IPS-18a (cell line): ENCODE measurements around the gene TNFRSF4.

Experiments used
- H3K27ac ChIP-seq: one replicate; pipeline ENCODE4 v1.5.1; 2013; ENCODE audit warnings: low read length
- H3K27me3 ChIP-seq: one replicate; pipeline ENCODE4 v1.6.1; 2013; ENCODE audit warnings: mild to moderate bottlenecking, low read length; ENCODE audit not compliant: control insufficient read depth, insufficient read depth
- H3K36me3 ChIP-seq: one replicate; pipeline ENCODE4 v1.6.1; 2013; ENCODE audit warnings: low read depth, low read length; ENCODE audit not compliant: control insufficient read depth
- H3K4me1 ChIP-seq: one replicate; pipeline ENCODE4 v1.6.1; 2013; ENCODE audit warnings: low read depth, low read length; ENCODE audit not compliant: control insufficient read depth
- H3K4me3 ChIP-seq: one replicate; pipeline ENCODE4 v1.5.1; 2013; ENCODE audit warnings: low read length
- H3K9ac ChIP-seq: one replicate; pipeline ENCODE4 v1.6.1; 2013; ENCODE audit warnings: mild to moderate bottlenecking, low read length, moderate library complexity
- H3K9me3 ChIP-seq: one replicate; pipeline ENCODE4 v1.6.1; 2013; ENCODE audit warnings: low read depth, low read length; ENCODE audit not compliant: control insufficient read depth

TNFRSF4 gene

DNA sequence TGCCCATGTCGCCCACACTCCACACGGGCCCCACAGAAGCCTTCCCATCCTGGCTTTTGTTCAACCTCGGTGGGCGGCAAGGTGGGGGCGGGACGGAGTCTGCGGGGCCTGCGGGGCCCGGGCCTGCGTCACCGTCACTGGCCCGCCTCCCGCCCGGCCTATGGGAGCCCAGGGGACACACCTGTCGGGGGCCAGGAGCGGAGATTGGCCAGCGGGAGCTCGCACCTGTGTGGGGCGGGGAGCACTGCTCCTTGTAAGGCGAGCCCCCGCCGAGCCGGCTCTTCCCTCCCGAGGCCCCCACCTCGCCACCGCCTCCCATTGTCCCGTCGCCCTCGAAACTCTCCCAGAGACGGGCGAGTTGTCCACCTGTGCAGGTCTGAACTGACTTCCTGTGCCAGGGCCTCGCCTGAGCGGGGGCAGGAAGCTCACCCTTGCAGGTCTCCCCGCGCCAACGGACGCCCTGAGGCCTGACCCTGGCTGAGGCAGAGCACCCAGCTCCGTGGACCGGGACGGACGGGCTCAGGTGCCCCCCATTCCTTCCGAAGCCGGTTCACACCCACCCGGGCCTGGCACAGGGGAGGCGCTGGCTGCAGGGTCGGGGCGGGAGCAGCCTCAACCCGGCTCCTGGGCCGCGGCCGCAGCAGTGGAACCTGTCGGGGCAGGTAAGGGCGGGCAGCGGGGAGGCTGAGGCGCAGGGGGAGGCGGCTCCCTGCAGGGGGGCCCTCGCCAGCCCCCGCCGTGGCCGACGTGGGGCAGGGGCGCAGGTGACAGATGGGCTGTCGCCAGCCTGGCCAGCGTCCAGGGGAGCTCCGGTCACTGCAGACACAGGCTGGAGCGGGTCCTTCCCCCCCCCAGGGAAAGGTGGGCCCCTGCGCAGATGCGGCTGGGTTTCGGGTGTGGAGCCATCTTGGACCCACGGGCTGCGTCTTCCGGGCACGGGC is 51.1 kb downstream of the TNFRSF4 start:
- Histone ChIP-seq H3K27me3 (peaks cover 3% of the 10 kb centered on the region), H3K4me1 (peaks cover 18% of the 10 kb centered on the region), H3K4me3 (no peak overlapping the region), H3K27ac (no peak overlapping the region), H3K9ac (no peak overlapping the region), H3K36me3 (no peaks in the 10 kb centered on the region), H3K9me3 (no peaks in the 10 kb centered on the region)

DNA sequence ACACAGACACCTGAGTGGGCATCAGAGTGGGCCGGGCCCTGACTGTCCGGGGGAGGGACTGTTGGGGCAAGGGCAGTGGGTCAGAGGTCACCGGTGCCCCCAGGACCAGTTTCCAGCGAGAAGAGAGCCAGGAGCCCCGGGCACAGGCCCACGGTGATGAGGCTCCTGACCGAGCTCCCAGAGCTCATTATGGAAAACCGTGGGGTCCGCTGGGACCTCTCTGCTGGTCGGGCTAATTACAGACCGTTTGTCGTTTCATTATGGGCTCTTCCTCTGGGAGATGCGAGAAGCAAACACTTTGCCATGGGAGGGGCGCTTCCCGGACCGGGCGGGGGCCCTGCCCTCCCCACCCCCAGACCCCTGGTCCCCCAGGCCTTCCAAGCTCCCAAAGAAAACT is 52.3 kb downstream of the TNFRSF4 start:
- Histone ChIP-seq H3K9ac (no peak overlapping the region), H3K36me3 (no peaks in the 10 kb centered on the region), H3K9me3 (no peaks in the 10 kb centered on the region), H3K4me3 (no peak overlapping the region), H3K27me3 (peaks cover 3% of the 10 kb centered on the region), H3K4me1 (peaks cover 18% of the 10 kb centered on the region), H3K27ac (no peak overlapping the region)
